Breast epithelium (tissue), 3 donors: Measurements from ENCODE around the gene KIF9.

Source experiments
- POLR2A ChIP-seq: fragments of 450-650 bp; IDR thresholded peaks from one replicate; pipeline ENCODE4 v1.6.1; 2016; ENCODE audit warnings: antibody characterized with exemption, mild to moderate bottlenecking, moderate library complexity
- TF ChIP-seq, protein P1 (sequence below), 3 donors: fragments of 450-650 bp; IDR thresholded peaks; one replicate each; pipeline ENCODE4 v1.5.1; 2016 to 2017; ENCODE audit warnings: antibody characterized with exemption in 3 of 3, mild to moderate bottlenecking in 3 of 3, moderate library complexity in 3 of 3

DNA sequence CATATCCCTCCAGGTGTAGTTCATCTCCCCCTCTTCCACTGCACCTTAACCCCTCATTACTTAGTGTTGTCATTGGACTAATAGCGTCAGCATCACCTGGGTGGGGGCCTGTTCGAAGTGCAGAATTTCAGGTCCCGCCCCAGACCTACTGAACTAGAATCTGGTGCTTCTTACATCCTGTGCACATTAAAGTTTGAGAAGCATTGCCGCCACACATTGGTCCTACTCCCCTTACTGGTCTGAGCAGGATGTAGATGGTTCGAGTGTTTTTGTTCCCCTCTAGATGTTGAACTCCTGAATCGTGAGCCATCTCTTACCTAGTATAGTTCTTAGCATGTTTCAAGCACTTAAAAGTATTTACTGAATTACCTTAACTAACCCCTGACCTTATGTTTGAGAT lies 13.4 kb upstream of the KIF9 start:
- TF ChIP-seq, protein P1, sequence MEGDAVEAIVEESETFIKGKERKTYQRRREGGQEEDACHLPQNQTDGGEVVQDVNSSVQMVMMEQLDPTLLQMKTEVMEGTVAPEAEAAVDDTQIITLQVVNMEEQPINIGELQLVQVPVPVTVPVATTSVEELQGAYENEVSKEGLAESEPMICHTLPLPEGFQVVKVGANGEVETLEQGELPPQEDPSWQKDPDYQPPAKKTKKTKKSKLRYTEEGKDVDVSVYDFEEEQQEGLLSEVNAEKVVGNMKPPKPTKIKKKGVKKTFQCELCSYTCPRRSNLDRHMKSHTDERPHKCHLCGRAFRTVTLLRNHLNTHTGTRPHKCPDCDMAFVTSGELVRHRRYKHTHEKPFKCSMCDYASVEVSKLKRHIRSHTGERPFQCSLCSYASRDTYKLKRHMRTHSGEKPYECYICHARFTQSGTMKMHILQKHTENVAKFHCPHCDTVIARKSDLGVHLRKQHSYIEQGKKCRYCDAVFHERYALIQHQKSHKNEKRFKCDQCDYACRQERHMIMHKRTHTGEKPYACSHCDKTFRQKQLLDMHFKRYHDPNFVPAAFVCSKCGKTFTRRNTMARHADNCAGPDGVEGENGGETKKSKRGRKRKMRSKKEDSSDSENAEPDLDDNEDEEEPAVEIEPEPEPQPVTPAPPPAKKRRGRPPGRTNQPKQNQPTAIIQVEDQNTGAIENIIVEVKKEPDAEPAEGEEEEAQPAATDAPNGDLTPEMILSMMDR (IDR thresholded peaks at IDR 0.05), result no peak
- TF ChIP-seq POLR2A, result no peak
